Ovary (tissue), 3 donors: ENCODE results near the gene SLC39A2.

Experiments
- CTCF ChIP-seq, 3 donors: fragments of 450-650 bp in 2 of 3; fragments of 200-600 bp in 1 of 3; IDR thresholded peaks; one replicate each; pipeline versions ENCODE4 v1.5.1 to v1.8.0; 2016 to 2022; ENCODE audit warnings: antibody characterized with exemption in 3 of 3, mild to moderate bottlenecking in 1 of 3
- EP300 ChIP-seq: sonication (generic); formaldehyde crosslinking; IDR thresholded peaks from one replicate; pipeline ENCODE4 v1.6.1; 2017; ENCODE audit warnings: antibody characterized with exemption
- donor health status: DM: no; HTN: no; CAD: no.

DNA sequence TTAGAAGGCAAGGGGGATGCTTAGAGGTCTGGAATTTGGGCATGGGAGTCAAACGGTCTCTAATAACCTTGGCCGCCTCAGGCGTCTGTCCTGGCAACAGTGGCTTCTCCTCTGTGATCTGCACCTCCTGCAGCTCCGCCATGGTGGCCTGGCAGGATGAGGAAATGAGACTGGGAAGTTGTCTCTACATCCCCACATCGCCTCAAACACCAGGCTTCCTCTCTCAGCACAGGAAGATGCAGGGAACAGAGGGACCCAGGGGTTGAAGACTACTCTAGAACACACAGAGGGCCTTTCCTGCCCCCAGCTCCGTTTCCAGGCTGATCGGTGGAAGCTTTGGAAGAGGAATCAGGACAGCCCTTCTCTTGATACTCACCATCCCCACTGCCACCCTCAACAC, 24.1 kb downstream of the SLC39A2 start:
- TF ChIP-seq CTCF (IDR thresholded peaks at IDR 0.05): no peak
- TF ChIP-seq EP300: no peak
